GM12864 (cell line): ENCODE data around the gene ZNF541.

Experiments used
- DNase-seq: peaks from one replicate; pipeline ENCODE4 v3.0.0-alpha.2; 2011; ENCODE audit warnings: low read depth
- H3K4me3 ChIP-seq: 2 replicates; pipeline ENCODE4 v1.5.1; 2011; ENCODE audit warnings: mild to moderate bottlenecking, low read depth, low read length, control low read depth
- TF ChIP-seq, protein P1 (sequence below): IDR thresholded peaks from 2 replicates; pipeline ENCODE4 v1.5.1; 2011; ENCODE audit warnings: low read depth, mild to moderate bottlenecking, moderate library complexity, low read length, control low read depth, inconsistent platforms; ENCODE audit errors: missing control alignments

The ZNF541 gene

GRCh38 chr19:47549261-47549862, 23.6 kb downstream of the ZNF541 start:
- TF ChIP-seq, protein P1, sequence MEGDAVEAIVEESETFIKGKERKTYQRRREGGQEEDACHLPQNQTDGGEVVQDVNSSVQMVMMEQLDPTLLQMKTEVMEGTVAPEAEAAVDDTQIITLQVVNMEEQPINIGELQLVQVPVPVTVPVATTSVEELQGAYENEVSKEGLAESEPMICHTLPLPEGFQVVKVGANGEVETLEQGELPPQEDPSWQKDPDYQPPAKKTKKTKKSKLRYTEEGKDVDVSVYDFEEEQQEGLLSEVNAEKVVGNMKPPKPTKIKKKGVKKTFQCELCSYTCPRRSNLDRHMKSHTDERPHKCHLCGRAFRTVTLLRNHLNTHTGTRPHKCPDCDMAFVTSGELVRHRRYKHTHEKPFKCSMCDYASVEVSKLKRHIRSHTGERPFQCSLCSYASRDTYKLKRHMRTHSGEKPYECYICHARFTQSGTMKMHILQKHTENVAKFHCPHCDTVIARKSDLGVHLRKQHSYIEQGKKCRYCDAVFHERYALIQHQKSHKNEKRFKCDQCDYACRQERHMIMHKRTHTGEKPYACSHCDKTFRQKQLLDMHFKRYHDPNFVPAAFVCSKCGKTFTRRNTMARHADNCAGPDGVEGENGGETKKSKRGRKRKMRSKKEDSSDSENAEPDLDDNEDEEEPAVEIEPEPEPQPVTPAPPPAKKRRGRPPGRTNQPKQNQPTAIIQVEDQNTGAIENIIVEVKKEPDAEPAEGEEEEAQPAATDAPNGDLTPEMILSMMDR = no peak
- H3K4me3 ChIP-seq = no peak overlapping the region
- DNase-seq = no peak

DNA sequence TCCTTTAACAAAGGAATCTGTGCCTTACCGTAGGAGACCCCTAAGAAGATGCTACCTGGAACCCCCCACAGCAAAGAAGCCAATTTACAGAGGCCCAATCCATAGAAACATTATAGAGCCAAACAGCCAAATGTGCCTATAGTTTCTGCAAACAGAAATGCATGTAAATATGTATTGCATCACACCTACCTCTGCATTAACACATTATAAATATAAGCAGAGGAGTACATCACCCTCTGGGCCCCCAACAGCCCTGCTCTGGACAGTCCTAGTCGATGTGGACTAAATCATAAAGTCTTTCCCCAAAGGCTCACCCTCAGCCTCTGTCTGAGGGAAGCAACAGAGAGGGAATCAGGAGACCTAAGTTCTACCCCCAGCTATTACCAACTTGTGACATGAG, 25.7 kb downstream of the ZNF541 start:
- H3K4me3 ChIP-seq = no peak overlapping the region
- DNase-seq = no peak
- TF ChIP-seq, protein P1 = no peak

DNA sequence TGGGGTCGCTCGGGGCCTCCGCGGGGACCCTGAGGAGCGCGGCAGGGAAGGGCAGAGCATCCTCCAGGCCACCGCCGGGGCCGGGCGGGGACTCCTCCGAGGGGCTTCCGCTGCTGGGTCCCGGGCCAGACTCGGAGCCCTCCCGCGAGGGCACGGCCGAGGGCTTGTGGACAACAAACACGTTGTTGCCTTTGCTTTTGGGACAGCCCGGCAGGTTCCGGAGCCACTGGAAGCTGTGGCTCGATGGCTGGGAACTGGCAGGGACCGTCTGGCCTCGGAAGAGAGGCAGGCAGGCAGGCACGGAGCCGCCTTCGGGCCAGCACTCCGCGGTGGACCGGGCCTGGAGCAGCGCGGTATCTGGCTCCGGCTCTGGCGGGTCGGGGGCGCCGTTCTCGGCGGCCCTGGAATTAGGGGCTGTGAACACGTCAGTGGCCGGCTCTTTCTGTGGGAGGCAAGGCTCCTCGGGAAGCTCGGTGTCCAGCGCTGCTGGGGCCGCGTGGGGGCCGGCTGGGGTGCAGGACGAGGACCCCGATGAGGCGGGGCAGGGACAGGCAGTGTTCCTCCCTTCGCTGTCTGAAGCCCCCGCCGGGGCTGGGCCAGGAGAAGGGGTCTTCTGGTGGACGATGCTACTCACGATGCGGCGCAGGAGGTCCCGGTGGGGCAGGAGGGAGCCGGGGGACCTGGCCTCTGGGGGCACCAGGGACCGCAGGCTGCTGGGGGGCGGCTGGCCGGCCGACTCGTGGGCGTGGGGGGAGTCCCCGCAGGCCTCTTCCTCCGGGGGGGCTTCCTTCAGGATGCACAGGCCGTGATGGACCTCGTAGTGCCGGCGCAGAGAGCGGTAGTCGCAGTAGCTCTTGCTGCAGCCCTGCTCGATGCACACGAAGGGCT, 27.6 kb downstream of the ZNF541 start:
- TF ChIP-seq, protein P1 = no peak
- no peak for DNase-seq
- no peak overlapping the region for H3K4me3 ChIP-seq

- no peak for DNase-seq
- no peak overlapping the region for H3K4me3 ChIP-seq
- TF ChIP-seq, protein P1 = no peak
These were observed 28.5 kb downstream of the ZNF541 start for GRCh38 chr19:47544476-47544875.

GRCh38 chr19:47544075-47544474, 28.9 kb downstream of the ZNF541 start:
- no peak overlapping the region for H3K4me3 ChIP-seq
- TF ChIP-seq, protein P1 = no peak
- DNase-seq = no peak

GRCh38 chr19:47542030-47542475, 30.9 kb downstream of the ZNF541 start:
- no peak for DNase-seq
- no peak overlapping the region for H3K4me3 ChIP-seq
- TF ChIP-seq, protein P1 = no peak

DNA sequence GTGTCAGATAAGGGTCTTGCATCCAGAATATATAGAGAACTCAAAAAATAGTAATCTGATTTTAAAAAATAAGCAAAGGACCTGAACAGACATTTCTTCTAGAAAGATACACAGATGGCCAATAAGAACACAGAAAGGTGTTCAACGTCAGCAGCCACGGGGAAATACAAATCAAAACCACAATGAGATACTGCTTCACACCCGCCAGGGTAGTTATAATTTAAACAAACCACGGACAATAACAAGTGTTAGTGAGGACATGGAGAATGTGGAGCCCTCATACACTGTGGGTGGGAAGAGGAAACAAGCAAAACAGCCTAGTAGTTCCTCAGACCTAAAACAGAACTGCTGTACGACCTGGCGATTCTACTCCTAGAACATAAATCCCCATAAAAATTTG, 31.4 kb downstream of the ZNF541 start:
- TF ChIP-seq, protein P1 = no peak
- H3K4me3 ChIP-seq = no peak overlapping the region
- DNase-seq = no peak
